WERI-Rb-1 (cell line): ENCODE measurements around the gene KCNIP1.

ENCODE experiments used
- DNase-seq: peaks from one replicate; pipeline ENCODE4 v3.0.0-alpha.2; 2020
- H3K27ac ChIP-seq: fragments of 250-450 bp; sonication (Bioruptor Pico); 2 replicates; pipeline ENCODE4 v1.5.1; 2020; ENCODE audit warnings: mild to moderate bottlenecking, moderate library complexity
- H3K27me3 ChIP-seq: fragments of 250-450 bp; sonication (Bioruptor Pico); 2 replicates; pipeline ENCODE4 v1.5.1; 2021; ENCODE audit warnings: mild to moderate bottlenecking, low read depth, moderate library complexity; ENCODE audit not compliant: insufficient read depth, severe bottlenecking
- H3K36me3 ChIP-seq: fragments of 250-450 bp; sonication (Bioruptor Pico); 2 replicates; pipeline ENCODE4 v1.5.1; 2020; ENCODE audit warnings: mild to moderate bottlenecking, moderate library complexity
- H3K4me3 ChIP-seq: 2 replicates; pipeline ENCODE4 v1.5.1; 2011; ENCODE audit warnings: low read depth, mild to moderate bottlenecking, control low read depth, low read length
- H3K9me3 ChIP-seq: fragments of 250-450 bp; sonication (Bioruptor Pico); 2 replicates; pipeline ENCODE4 v1.5.1; 2021; ENCODE audit warnings: mild to moderate bottlenecking, moderate library complexity; ENCODE audit not compliant: severe bottlenecking
- TF ChIP-seq, protein P1 (sequence below): IDR thresholded peaks from 2 replicates; pipeline ENCODE4 v1.5.1; 2011; ENCODE audit warnings: low read depth, mild to moderate bottlenecking, control low read depth, inconsistent platforms, low read length

The KCNIP1 gene

DNA sequence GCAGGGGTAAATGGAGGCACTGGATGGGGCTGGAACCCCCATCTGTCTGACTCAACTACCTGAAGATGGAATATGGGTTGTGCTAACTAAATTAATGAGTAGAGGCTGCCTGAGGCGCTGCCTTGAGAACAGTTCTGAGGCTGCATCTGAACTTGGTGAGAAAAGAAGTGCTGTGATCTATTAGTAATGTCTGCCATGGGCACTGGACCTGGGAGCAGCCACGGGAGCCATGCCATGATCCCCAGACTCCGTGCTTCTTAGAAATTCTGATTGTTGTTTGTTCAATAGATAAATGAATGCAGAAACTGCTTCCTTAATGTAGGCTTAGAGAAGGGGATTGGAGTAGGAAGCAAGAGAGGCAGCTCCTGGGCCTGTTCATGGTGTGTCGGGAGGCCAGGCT is 80.2 kb downstream of the KCNIP1 start:
- Histone ChIP-seq H3K27me3 (peaks cover 47% of the 10 kb centered on the region), H3K36me3 (no peaks in the 10 kb centered on the region), H3K27ac (no peak overlapping the region), H3K9me3 (no peaks in the 10 kb centered on the region), H3K4me3 (no peak overlapping the region)
- TF ChIP-seq, protein P1, sequence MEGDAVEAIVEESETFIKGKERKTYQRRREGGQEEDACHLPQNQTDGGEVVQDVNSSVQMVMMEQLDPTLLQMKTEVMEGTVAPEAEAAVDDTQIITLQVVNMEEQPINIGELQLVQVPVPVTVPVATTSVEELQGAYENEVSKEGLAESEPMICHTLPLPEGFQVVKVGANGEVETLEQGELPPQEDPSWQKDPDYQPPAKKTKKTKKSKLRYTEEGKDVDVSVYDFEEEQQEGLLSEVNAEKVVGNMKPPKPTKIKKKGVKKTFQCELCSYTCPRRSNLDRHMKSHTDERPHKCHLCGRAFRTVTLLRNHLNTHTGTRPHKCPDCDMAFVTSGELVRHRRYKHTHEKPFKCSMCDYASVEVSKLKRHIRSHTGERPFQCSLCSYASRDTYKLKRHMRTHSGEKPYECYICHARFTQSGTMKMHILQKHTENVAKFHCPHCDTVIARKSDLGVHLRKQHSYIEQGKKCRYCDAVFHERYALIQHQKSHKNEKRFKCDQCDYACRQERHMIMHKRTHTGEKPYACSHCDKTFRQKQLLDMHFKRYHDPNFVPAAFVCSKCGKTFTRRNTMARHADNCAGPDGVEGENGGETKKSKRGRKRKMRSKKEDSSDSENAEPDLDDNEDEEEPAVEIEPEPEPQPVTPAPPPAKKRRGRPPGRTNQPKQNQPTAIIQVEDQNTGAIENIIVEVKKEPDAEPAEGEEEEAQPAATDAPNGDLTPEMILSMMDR = no peak
- DNase-seq = no peak

DNA sequence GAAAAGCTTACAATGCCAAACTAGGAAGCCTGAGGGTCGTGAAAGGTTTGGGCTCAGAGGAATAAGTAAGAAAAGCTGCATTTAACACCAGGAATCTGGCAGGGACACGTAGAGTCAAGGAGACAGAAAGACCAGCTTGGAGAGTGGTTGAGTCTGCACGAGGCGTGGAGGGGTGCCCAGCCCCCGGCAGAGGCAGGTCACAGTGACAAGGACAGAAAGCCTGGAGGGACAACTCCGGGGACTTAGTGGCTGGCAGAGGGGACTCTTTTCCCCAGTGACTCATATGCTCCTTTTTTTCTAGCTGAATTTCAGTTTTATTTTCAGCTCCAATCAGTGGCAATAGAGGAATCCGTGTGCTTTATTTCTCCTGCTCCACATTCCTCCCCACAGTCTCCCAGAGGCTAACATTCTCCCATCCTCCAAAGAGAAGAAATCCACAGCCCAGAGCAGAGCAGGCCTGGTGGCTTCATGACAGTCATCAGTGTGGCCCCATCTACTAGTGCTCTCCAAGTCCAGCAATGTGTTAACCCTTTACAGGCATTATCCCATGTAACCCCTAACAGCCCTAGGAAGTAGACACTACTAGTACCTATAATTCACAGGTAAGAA is 80.7 kb downstream of the KCNIP1 start:
- Histone ChIP-seq H3K4me3 (no peak overlapping the region), H3K9me3 (no peaks in the 10 kb centered on the region), H3K36me3 (no peaks in the 10 kb centered on the region), H3K27me3 (peaks cover 45% of the 10 kb centered on the region), H3K27ac (no peak overlapping the region)
- TF ChIP-seq, protein P1 = no peak
- DNase-seq = no peak

DNA sequence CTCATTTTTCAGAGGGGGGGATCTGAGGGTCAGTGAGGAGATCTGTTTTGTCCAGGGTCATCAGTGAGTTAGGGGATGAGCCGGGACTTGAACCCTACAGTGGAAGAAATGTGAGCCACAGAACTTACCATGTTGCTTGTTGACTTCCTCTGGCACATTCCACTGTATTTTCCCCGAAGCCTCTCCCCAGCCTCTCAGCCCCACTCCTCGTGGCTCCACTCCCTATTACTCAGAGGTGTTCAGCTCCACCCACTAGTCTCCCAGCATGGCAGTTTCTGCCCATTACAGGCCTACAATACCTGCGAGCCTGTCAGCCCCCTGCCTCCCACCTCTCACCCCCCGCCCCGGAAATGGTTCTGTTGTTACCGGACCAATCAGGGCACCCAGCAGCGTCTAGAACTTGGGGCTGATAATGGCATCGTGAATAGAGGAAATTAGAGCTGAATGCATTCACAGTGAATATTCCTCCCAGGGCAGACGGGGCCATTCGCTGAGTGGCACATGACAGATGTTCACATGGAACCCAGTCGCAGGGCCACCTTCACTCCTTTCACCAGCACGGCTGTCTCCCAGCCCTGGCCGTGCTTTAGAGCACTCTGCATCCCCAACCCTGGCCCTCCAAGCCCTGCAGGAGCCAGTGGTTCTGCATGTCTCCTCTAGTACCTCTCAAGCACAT is 81.6 kb downstream of the KCNIP1 start:
- no peaks in the 10 kb centered on the region for H3K36me3 ChIP-seq
- DNase-seq = no peak
- H3K27ac ChIP-seq = no peak overlapping the region
- H3K4me3 ChIP-seq = no peak overlapping the region
- peaks cover 45% of the 10 kb centered on the region for H3K27me3 ChIP-seq
- no peaks in the 10 kb centered on the region for H3K9me3 ChIP-seq
- TF ChIP-seq, protein P1 = no peak

DNA sequence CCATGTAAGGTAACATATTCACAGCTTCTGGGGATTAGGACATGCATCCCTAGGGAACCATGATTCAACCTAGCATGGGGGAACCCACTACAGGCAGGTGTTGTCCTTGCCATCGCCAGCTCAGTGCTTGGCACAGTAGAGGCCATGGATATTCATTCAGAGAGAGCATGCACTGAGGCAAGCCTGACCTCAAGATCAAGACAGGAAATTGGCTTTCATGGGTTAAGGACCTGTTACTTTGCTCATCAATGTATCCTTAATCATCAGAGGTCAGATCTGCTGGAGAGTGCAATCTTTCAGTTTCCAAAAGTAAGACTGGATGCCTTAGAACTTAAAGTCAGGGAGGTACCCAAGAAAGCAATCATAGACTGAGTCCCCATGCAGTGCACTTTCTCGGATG is 84.0 kb downstream of the KCNIP1 start:
- no peak for DNase-seq
- H3K27me3 ChIP-seq = peaks cover 48% of the 10 kb centered on the region
- no peak overlapping the region for H3K27ac ChIP-seq
- H3K36me3 ChIP-seq = no peaks in the 10 kb centered on the region
- H3K9me3 ChIP-seq = no peaks in the 10 kb centered on the region
- TF ChIP-seq, protein P1 = no peak
- no peak overlapping the region for H3K4me3 ChIP-seq

DNA sequence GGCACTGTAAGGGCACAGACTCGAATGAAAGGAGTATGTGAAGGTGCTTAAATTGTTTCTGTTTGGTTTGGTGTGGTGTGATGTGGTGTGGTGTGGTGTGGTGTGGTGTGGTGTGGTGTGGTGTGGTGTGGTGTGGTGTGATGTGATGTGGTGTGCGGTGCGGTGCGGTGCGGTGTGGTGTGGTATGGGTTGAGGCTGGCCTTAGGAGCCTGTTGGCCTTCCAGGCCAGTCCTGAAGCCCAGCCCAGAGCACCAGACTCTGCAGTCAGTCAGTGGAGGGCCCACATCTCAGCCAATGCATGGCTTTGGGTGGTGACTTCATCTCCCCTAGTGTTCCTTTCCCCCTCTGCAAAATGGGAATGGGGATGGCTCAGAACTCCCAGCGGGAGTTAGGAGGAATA is 85.8 kb downstream of the KCNIP1 start:
- peaks cover 40% of the 10 kb centered on the region for H3K27me3 ChIP-seq
- TF ChIP-seq, protein P1 = no peak
- no peaks in the 10 kb centered on the region for H3K36me3 ChIP-seq
- H3K27ac ChIP-seq = no peak overlapping the region
- no peak for DNase-seq
- no peak overlapping the region for H3K4me3 ChIP-seq
- H3K9me3 ChIP-seq = no peaks in the 10 kb centered on the region
